Measurements from ENCODE around the gene MCTP1.

GRCh38 chr5:95045181-95045965 is 239.5 kb downstream of the MCTP1 start:
- TF ChIP-seq POLR2A (IDR thresholded peaks at IDR 0.05; ENCODE audit: low read depth, low read length) (no peak), FOXK2 (IDR thresholded peaks at IDR 0.05) (no peak), POLR2AphosphoS5 (IDR thresholded peaks at IDR 0.05; ENCODE audit: low read length) (no peak), PAX5 (IDR thresholded peaks at IDR 0.05; ENCODE audit: borderline replicate concordance, low read depth, low read length) (no peak), JUNB (IDR thresholded peaks at IDR 0.05) (no peak), CEBPB (IDR thresholded peaks at IDR 0.05; ENCODE audit: borderline replicate concordance in 1 of 2, low read depth in 2 of 2, low read length in 2 of 2) (no peak), E2F4 (IDR thresholded peaks at IDR 0.05; ENCODE audit: low read depth, low read length) (no peak), ATF2 (IDR thresholded peaks at IDR 0.05; ENCODE audit: low read length) (no peak), CTCF (IDR thresholded peaks at IDR 0.05 in 2 of 3, conservative IDR thresholded peaks at IDR 0.05 in 1 of 3; ENCODE audit: control insufficient read depth in 2 of 3, extremely low read depth in 1 of 3, insufficient read depth in 1 of 3, low read depth in 3 of 3, low read length in 3 of 3) (no peak), REST (IDR thresholded peaks at IDR 0.05; ENCODE audit: low read depth, low read length) (no peak), EZH2 (IDR thresholded peaks at IDR 0.05; ENCODE audit: borderline replicate concordance, control insufficient read depth, low read depth, low read length) (no peak), ZBTB11 (CRISPR knock-in tag; IDR thresholded peaks at IDR 0.05) (no peak)

Measured in GM12878 (cell line).